NCI-H2029 treated with DMSO at 0.1 percent for 48 hours (cell line): ENCODE data around the gene PRKX.
"Not testable (repeated sequence)": the region's sequence is repeated elsewhere in the genome, so short reads cannot be mapped to it uniquely, and the experiment has no call there.

ENCODE experiments used
- DNase-seq: peaks from one replicate; lab custom pipeline; 2025; lab: John Stamatoyannopoulos, UW

The PRKX gene

GRCh38 chrX:3713225-3713936 lies at the start of gene PRKX:
Gene PRKX, minus strand, starts transcription at chrX:3713649. Its CDS starts 396 bp downstream, at chrX:3713253.
- no peak for DNase-seq

GRCh38 chrX:3763111-3763510 lies 49.7 kb upstream of the PRKX start:
- no peak for DNase-seq

- DNase-seq: no peak
These were observed 44.1 kb upstream of the PRKX start for GRCh38 chrX:3757510-3758025.

GRCh38 chrX:3748052-3748559 lies 34.7 kb upstream of the PRKX start:
- no peak for DNase-seq

- no peak for DNase-seq
These were observed 30.5 kb upstream of the PRKX start for GRCh38 chrX:3743801-3744439.

GRCh38 chrX:3740946-3741345 lies 27.5 kb upstream of the PRKX start:
- not testable (repeated sequence) for DNase-seq

GRCh38 chrX:3738509-3738908 lies 25.1 kb upstream of the PRKX start:
- DNase-seq: no peak

- not testable (repeated sequence) for DNase-seq
These were observed 23.1 kb upstream of the PRKX start for GRCh38 chrX:3736536-3736935.

- not testable (repeated sequence) for DNase-seq
These were observed 22.4 kb upstream of the PRKX start for GRCh38 chrX:3735891-3736290.

- not testable (repeated sequence) for DNase-seq
These were observed 21.0 kb upstream of the PRKX start for GRCh38 chrX:3734456-3734855.

- DNase-seq: no peak
These were observed 19.6 kb upstream of the PRKX start for GRCh38 chrX:3733043-3733430.

GRCh38 chrX:3732326-3733042 lies 19.0 kb upstream of the PRKX start:
- DNase-seq: not testable (repeated sequence)

GRCh38 chrX:3728454-3728853 lies 15.0 kb upstream of the PRKX start:
- no peak for DNase-seq

GRCh38 chrX:3723460-3723859 lies 10.0 kb upstream of the PRKX start:
- not testable (repeated sequence) for DNase-seq

- DNase-seq: no peak
These were observed 4.4 kb upstream of the PRKX start for GRCh38 chrX:3717742-3718420.

GRCh38 chrX:3715921-3716320 lies 2.5 kb upstream of the PRKX start:
- DNase-seq: no peak

- not testable (repeated sequence) for DNase-seq
These were observed 1.4 kb upstream of the PRKX start for GRCh38 chrX:3714706-3715479.

GRCh38 chrX:3713937-3714434 lies 537 bp upstream of the PRKX start:
- DNase-seq: no peak

GRCh38 chrX:3712870-3713224 lies 602 bp downstream of the PRKX start:
- DNase-seq: no peak

GRCh38 chrX:3712051-3712869 lies 1.2 kb downstream of the PRKX start:
- no peak for DNase-seq
